ENCODE measurements around the gene CEP164.
"Not testable (repeated sequence)": the region's sequence is repeated elsewhere in the genome, so short reads cannot be mapped to it uniquely, and the experiment has no call there.

The CEP164 gene

DNA sequence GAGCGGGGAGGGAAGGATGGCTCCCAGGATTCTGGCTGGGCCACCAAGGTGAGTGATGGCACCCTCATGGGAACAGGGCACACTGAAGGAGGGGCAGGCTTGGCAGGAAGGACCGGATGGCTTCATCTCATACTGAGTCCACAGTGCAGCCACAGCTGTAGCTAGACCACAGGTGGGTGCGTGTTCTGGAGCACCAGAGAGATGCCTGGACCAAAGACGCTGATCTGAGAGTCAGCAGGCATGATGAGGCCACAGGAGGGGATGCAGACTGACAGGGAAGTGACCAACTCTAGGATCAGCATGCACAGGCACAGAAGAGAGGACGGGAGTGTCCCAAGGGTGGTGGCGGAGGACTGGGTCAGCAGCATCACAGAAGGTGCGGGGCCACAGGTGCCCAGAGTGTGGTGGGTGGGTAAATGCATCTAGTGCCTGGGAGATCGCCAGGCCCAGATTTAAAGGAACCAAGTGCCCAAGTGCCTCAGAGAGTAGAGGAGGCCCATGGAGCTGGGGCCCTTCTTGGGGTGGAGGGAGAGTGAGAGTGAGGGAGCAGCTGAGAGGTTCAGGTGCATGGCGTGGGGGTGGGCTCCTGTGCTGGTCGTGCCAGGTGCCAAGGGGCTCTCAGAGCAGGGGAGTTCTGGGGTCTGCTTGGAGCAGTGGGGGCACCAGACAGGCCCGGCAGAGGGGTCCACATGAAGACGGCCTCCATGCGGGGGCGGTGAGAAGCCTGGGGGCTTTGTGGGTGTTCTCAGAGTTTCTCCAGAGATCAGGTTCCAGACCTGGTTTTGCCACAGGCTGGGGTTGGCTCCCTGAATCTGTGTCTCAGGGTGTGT lies 113.7 kb downstream of the CEP164 start:
- DNase-seq (ENCODE audit: low read depth in 2 of 2): no peak

DNA sequence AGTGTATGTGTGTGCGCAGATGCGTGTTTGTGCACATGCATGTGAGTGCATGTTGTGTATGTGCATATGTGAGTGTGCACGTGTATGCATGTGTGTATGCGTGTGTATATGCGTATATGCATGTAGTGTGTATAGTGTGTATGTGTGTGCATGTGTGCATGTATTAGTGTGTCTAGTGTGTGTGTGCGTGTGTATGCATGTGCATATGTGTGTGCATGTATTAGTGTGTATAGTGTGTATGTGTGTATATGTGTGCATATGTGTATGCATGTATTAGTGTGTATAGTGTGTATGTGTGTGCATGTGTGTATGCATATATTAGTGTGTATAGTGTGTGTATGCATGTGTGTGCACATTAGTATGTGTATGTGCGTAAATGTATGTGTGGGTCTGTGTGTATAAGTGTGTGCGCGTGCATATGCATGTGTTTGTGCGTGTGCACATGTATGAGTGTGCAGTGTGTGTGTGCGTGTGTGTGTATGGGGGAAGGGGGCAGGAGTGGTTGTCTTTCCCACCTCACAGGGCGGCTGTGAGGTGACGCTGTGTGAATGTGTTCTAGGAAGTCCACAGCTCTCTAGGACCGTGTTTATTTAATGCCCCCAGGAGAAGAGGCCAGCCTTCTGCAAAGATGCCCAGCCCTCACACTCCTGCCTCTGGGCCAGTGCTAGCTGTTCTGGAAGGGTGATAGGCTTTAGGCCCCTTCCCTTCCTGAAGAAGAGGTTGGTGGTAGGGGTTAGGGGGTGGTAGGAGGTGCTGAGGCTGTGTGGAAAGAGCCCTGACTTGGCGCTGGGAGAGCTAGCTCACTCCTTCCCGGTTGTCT lies 114.6 kb downstream of the CEP164 start:
- no peak for DNase-seq (ENCODE audit: low read depth in 2 of 2)

DNA sequence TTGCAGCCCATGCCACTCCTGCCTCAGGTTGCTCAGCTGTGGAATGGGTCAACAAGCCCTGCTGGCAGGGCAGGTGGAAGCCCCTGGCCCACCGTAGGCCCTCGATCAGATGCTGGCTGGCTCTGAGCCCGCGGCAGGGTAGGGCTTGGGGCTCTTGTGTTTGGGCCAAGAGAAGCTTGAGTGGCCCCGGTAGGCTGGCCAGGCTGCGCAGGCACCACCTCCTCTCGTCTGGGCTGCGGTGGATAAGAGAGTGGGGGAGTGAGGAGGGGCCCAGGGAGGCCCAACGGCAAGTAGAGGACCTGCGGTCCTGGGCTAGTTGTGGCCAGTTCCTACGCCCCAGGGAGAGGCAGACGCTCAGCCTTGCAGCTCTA lies 115.2 kb downstream of the CEP164 start:
- no peak for DNase-seq (ENCODE audit: low read depth in 2 of 2)

DNA sequence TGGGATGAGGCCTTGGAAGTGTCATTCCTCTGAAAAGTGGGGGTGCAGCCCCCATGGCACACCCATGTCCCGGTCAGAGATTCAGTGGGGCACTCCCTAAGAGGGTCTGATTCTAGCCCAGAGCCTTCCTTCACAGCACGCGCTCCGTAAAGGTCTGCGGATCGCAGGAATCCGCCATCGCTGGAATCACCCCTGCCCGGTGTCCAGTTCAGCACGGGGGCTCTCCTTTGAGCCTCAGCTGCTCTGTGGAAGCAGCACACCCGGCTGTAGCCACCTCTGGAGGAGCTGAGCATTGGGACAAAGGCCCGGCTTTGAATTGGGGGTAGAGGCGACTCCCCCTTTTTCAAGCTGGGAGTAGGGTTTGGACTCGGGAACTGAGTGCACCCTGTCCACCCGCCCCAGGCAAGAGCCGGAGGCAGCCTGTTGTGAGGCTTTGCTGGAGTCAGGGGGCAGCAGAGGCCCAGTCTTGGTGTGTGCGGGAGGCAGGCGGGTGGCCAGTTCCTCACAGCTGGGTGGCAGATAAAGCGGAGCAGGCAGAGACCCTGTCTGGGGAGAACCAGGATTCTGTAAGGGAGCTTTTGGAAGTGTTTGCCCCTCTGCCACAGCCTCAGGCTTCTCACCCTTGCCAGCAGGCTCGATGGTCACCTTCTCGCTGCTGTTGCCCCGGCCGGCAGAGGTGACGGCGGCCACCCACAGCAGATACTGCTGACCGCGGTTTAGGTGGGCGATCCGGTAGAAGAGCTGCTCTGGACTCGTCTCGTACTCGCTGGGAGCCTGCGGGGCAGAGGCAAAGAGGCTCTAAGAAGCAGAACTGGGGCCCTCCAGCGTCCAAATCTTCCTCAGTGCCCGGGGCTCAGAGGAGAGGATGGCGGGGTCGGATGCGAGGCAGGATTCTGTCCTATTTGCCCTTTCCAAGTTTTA lies 115.9 kb downstream of the CEP164 start:
- no peak for DNase-seq (ENCODE audit: low read depth in 2 of 2)

DNA sequence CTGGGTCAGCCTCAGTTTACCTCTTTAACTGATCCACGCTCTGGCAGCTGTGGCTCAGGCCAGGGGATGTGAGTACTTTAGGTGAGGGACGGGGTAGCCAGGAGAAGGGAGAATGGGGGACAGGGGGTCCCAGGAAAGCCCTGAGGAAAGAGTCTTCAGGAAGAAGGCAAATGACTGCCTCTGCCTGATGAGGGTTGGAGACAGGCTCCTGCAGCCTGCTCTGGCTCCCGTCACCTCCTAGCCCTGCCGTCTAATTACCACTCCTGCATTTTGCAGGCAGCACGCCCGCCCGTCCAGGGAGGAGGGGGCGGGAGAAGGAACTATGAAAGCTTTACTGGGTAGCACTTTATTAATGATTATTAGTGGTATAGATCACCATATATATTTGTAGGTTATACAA lies 116.6 kb downstream of the CEP164 start:
- no peak for DNase-seq (ENCODE audit: low read depth in 2 of 2)

DNA sequence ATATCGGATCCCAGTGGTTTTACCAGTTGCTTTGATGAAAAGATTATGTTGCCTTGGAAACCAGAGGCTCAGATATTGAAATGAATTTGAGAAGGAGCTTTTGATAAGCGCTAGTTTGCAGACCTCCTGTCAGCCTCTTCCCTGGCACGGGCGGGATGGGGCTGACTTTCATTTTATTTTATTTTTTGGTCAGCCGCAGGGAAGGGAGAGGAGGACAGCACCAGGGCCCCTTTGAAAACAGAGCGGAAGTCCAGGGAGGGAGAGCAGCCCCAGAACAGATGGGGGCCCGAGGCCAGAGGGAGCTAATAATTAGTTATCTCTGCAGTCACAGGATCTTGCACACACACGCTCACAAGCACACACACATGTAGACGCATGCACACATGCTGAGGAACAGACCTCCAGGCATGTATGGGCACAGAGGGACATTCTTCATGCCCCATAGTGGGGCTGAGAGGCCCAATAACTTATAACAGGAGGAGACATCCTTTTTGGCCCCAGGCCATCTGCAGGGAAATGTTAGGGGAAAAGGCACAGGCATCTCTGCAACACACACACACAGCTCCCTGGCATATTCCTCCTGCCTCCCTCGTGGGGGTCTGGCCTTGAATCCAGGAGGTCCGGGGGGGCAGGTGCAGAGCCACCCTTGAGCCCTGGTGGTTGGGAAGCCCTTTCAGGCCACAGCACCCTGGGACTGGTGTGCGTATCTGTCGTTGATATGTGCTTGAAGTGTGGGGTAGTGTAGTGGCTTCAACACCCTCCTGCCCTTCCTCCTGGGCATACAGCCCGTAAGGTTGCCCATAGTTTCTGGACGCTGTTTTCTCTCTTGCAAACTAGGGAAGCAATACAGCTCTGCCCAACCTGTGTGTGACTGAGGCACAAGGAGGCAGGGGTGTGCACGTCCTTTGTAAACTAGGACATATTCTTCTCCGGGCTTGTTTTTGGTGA lies 117.3 kb downstream of the CEP164 start:
- DNase-seq (ENCODE audit: low read depth in 2 of 2): no peak

DNA sequence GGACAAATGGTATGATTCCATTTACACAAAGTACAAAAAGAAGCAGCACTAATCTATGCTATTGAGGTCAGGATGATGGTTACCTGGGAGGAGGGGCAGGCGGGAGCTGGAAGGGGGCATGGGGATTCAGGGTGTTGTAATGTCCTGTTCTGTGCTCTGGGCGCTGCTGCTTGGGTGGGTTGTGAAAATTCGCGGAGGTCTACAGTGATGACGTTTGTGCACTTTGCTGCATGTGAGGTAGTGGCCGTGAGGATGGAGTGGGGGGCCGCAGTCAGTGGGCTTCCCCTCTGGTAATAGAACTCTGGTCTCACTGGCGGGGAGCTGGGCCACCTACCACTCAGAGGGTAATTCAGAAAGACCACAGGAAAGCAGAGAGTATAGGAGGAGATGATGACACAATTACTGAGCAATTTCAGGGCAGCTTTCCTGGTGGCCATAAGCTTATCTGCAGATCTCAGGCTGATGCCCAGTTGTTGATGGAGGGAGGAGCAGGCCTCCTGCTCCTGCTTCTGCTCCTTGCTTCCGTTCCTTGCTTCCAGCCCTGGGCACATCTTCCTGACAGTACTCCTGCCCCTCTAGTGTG lies 121.5 kb downstream of the CEP164 start:
- no peak for DNase-seq (ENCODE audit: low read depth in 2 of 2)

DNA sequence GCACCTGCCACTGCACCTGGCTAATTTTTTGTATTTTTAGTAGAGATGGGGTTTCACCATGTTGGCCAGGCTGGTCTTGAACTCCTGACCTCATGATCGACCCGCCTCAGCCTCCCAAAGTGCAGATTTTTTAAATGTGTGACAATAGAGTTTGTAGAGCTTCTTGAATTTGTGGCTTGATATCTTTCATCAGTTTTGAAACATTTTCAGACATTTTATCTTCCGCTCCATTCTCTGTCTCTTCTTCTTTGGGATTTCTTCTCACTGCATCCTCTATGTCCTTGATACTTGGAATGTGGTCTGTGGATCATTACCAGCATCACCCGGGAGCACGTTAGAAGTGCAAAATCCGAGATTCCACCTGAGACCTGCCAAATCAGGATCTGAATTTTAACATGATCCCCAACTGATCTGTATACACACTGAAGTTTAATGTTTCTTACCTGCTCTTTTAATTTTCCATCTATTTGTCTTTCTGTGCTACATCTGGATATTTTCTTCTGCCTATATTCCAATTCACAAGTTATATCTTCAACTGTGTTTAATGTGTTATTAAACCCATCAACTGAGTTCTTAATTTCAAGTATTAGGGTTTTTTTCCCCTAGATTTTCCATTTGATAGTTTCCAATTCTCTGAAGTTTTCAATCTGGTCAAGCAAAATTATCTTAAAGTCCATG lies 126.4 kb downstream of the CEP164 start:
- no peak for DNase-seq (ENCODE audit: low read depth in 2 of 2)

DNA sequence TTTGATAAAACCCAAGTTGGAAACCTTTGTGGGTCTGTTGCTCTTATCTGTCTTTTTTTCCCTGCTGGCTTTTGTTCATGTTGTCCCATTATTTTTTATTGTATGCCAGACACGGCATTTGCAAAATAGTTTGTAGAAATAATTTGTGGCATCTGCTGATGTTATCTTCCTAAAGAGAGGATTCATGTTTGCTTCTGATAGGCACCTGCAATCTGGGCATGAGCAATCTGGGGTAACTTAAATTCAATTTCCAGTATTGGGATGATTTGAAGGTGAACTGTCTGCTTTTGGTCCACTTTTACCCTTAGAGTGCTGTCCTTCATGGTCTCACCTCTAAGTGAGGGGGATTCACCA lies 126.9 kb downstream of the CEP164 start:
- DNase-seq (ENCODE audit: low read depth in 2 of 2): no peak

DNA sequence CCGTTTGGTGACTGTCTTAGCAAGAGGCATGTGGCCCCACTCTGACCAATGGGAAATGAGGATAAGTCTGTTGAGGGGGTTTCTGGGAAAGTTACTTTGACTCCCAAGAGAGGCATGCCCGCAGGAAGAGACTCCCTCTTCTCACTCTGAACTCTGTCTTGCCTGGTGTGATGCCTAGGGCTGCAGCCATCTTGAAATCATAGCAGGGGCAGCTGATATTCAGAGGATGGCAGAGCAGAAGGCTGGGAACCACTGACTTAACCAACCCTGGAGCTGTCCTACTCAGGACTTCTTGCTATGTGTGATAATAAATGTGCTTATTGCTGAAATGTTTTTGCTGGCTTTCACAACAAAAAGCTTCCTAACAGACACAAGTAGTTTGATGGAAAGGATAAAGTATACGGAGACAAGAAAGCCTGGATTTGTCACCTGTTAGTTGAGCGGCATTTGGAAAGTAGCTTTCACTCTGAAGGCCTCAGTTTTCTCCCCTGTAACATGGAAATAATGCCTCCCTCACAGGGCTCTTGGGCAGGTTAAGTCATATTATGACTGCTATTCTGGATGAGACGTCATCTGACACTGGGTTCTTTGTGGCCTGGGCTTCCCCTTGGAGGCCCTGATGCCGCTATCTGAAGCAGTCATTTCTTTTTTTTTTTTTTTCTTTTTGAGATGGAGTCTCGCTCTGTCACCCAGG lies 128.5 kb downstream of the CEP164 start:
- DNase-seq (ENCODE audit: low read depth in 2 of 2): no peak

DNA sequence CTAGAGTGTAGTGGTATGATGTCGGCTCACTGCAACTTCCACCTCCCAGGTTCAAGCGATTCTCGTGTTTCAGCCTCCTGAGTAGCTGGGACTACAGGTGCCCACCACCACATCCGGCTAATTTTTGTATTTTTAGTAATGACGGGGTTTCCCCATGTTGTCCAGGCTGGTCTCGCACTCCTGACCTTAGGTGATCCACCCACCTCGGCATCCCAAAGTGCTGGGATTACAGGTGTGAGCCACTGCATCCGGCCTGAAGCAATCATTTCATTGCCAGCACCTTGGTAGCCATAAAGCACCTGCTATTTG lies 129.0 kb downstream of the CEP164 start:
- DNase-seq (ENCODE audit: low read depth in 2 of 2): not testable (repeated sequence)

DNA sequence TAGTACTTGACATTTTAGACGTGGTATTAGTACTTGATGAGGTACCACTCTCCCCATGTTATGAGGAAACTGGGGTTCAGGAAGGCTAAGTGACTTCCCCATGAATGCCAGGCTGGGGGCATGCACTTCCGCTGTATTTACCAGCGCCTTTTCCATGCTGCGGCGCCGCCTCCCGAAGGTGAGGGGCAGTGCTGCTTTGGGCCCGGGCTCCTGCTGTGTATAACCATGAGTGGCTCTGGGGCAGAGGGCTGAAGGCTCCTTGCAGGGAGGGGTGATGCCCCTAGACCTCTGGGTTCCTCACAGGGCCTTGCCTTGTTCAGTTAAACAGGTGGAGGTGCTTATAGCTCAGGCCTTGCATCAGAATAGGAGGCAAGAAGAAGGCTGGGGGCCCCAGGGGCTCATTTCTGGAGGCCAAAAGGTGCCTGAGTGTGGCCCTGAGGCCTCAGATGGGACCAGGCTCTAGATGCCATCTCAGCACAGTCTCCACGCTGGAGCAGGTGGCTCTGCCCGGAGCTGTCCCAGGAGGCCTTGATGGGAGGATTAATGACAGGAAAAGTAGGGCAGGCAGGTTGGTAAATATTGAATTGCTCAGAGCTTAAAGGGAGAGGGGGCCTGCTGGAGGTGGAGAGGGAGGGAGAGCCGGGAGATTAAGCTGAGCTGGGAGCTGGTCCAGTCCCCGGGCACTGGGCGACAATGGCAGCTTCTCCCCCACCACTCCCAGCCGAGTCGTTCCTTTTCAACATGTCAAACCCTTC lies 129.6 kb downstream of the CEP164 start:
- DNase-seq (ENCODE audit: low read depth in 2 of 2): no peak

DNA sequence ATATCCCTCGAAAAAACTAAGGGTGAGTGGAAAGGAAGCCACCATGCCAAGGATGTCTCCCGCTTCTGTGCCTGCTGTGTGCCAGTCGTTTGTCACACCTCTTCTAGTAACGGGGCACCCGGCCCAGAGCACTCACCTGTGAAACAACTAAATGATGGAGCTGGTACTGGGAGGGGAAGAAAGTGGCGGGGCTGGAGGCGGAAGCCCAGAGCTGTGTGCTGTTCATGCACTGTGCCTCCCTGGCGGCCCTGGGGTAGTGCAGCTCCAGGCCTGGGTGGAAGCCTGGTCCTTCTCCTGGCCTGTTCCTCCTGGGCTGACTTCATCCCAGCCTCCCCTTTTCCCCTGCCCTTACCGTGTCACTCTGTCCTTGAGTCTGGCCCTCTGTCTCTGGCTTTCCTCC lies 130.2 kb downstream of the CEP164 start:
- no peak for DNase-seq (ENCODE audit: low read depth in 2 of 2)

DNA sequence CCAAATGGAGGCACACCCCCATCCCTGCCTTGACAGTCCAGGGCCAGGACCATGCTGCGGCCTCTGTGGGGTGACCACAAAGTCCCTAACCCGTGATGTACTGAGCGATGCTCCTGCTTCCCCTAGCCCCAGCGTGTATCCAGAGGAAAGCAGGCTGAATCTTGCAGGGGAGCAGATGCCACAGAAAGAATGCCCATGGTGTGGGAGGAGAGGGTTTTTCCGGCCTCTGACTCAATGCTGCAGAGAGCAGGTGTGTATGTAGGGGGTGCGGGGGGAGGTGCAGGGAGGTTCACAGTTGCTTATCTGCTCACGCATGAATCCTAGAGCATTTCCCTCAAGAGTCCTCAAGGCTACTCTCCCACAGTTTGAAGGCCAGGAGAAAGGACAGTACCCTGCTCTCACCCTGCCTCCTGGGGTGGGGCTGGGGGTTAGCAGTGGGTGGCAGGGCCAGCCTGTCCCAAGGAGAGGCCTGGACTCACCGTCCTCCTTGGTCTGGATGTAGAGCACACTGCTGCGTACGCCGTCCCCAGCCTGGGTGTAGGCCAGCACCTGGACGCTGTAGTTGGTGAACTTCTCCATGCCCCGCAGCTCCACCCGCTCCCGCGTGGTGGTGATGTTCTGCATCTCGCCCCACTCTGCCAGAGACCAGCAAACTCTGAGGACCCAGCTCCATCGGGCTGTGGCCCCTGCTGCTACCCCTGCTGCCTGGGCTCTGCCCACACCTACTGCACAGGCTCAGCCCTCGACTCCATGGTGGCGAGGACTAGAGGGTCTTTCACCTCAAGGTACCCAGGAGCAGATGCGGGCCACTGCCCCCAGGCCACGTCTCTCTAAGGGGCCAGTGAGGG lies 130.8 kb downstream of the CEP164 start:
- no peak for DNase-seq (ENCODE audit: low read depth in 2 of 2)

DNA sequence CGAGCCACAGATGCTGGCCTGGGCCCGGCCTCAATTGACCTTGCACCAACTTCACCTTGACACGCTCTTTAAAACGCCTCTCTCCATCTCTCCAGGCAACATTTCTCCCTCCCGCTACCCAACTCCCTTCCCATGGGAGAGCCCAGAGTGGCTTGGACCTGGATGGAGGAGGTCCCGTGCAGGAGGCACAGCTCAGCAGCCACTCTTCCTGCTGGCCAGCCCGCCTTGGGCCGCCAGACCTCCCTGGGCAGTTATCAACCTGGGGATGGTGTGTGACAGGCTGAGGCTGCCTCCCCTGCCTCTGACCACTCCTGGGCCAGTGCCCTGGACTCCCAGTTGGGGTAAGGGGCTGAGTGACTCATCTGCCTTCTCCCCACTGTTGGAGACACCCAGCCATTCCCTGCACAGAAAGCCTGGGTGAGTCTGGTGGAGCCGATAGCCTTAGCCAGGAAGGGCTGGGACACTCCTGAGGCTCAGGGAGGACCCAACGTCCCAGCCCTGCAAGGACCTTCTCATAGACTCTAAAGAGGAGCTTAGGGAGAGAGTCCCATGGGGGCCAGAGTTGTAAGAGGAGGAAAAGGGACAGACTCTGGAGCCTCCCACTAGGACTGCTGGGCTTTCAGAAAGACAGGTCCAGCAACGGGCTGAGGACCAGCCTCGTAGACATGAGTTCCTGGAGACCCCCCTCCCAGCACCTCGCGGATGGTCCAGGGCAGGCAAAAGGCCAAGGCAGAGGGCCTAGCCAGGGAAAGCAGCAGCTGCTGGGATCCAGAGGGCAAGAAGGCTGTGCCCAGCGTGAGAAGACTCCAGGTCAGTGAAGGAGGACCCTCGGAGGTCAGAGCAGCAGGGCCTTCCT lies 131.7 kb downstream of the CEP164 start:
- no peak for DNase-seq (ENCODE audit: low read depth in 2 of 2)

DNA sequence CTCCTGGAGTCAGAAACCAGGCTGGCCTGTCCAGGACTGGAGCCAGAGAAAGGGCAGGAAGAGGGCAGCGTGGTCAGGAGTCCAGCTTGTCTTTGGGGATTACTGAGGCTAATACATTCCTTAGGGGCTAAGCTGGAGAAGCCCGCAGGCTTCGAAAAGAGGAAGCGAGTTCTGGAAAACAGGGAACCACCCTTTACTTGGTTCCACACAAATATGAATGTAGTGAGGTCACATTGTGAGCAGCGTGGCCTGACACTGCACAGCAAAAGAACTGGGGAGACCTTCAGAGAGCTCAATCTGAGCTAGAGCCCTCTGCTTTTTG lies 132.3 kb downstream of the CEP164 start:
- DNase-seq (ENCODE audit: low read depth in 2 of 2): no peak

All from stimulated activated CD8-positive, alpha-beta memory T cell treated with anti-CD3 and anti-CD28 coated beads, Interleukin-7, amount 100 ng/mL, for 4 hours (primary cell).